Thyroid gland (tissue), 4 donors: Measurements from ENCODE around the gene VPS18.

Source experiments
- POLR2A ChIP-seq, 2 donors: fragments of 450-650 bp; IDR thresholded peaks; one replicate each; pipeline ENCODE4 v1.6.1; 2017; ENCODE audit warnings: antibody characterized with exemption in 2 of 2, mild to moderate bottlenecking in 2 of 2, moderate library complexity in 1 of 2
- TF ChIP-seq, protein P1 (sequence below), 6 experiments: fragments of 200-600 bp in 3 of 6; fragments of 450-650 bp in 3 of 6; sonication (generic) in 3 of 6; IDR thresholded peaks; one replicate each; pipeline ENCODE4 v1.5.1; 2016 to 2019; ENCODE audit warnings: antibody characterized with exemption in 6 of 6, mild to moderate bottlenecking in 2 of 6, inconsistent platforms in 1 of 6, moderate library complexity in 1 of 6

DNA sequence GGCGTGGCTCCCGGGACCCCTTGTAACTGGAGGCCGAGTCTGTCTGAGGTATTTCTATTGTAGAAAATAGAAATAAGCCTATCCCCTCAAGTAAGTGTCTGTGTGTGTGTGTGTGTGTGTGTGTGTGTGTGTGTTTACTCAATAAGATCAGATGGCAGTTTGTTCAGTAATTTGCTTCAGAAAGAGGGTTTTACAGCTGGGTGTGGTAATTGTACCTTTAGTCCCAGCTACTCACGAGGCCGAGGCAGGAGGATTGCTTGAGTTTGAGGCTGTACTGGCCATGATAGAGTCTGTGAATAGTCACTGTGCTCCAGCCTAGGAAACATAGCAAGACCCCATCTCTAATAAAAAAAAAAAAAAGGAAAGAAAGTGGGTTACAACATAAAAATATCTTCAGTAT is 41.7 kb upstream of the VPS18 start:
- TF ChIP-seq, protein P1, sequence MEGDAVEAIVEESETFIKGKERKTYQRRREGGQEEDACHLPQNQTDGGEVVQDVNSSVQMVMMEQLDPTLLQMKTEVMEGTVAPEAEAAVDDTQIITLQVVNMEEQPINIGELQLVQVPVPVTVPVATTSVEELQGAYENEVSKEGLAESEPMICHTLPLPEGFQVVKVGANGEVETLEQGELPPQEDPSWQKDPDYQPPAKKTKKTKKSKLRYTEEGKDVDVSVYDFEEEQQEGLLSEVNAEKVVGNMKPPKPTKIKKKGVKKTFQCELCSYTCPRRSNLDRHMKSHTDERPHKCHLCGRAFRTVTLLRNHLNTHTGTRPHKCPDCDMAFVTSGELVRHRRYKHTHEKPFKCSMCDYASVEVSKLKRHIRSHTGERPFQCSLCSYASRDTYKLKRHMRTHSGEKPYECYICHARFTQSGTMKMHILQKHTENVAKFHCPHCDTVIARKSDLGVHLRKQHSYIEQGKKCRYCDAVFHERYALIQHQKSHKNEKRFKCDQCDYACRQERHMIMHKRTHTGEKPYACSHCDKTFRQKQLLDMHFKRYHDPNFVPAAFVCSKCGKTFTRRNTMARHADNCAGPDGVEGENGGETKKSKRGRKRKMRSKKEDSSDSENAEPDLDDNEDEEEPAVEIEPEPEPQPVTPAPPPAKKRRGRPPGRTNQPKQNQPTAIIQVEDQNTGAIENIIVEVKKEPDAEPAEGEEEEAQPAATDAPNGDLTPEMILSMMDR (IDR thresholded peaks at IDR 0.05) = no peak
- TF ChIP-seq POLR2A (IDR thresholded peaks at IDR 0.05) = no peak
